GM23248 (cell line): ENCODE measurements around the gene SPPL3. TPM values are rescaled to one million over a fixed set of nuclear protein-coding genes. Genes with fewer than 3 reads are reported as not detected.

ENCODE experiments used
- DNase-seq: peaks from one replicate; pipeline ENCODE4 v3.0.0-alpha.2; 2015
- H2AFZ ChIP-seq: fragments of 200-600 bp; sonication (generic); 2 replicates; pipeline ENCODE4 v1.6.1; 2016; ENCODE audit warnings: antibody characterized with exemption
- H3F3A ChIP-seq: fragments of 200-600 bp; sonication (generic); 2 replicates; pipeline ENCODE4 v1.6.1; 2016; ENCODE audit warnings: mild to moderate bottlenecking, antibody characterized with exemption, mixed run types; ENCODE audit not compliant: insufficient read depth
- H3K27ac ChIP-seq: fragments of 200-600 bp; sonication (generic); 2 replicates; pipeline ENCODE4 v1.5.1; 2016; ENCODE audit warnings: mild to moderate bottlenecking
- H3K27me3 ChIP-seq: fragments of 200-600 bp; sonication (generic); replicated peaks from 2 replicates; pipeline ENCODE4 v1.6.1; 2016; ENCODE audit warnings: mild to moderate bottlenecking; ENCODE audit not compliant: insufficient read depth
- H3K36me3 ChIP-seq: fragments of 200-600 bp; sonication (generic); 2 replicates; pipeline ENCODE4 v1.6.1; 2016; ENCODE audit warnings: low read depth, mild to moderate bottlenecking
- H3K4me1 ChIP-seq: fragments of 200-600 bp; sonication (generic); 2 replicates; pipeline ENCODE4 v1.6.1; 2016; ENCODE audit warnings: mild to moderate bottlenecking; ENCODE audit not compliant: insufficient read depth
- H3K4me2 ChIP-seq: fragments of 200-600 bp; sonication (generic); one replicate; pipeline ENCODE4 v1.6.1; 2016; ENCODE audit warnings: mild to moderate bottlenecking; ENCODE audit not compliant: unreplicated experiment
- H3K4me3 ChIP-seq: fragments of 200-600 bp; sonication (generic); 2 replicates; pipeline ENCODE4 v1.5.1; 2016; ENCODE audit warnings: mild to moderate bottlenecking
- H3K79me2 ChIP-seq: fragments of 200-600 bp; sonication (generic); 2 replicates; pipeline ENCODE4 v1.6.1; 2016; ENCODE audit warnings: mild to moderate bottlenecking; ENCODE audit not compliant: insufficient read depth
- H3K9ac ChIP-seq: fragments of 200-600 bp; sonication (generic); 2 replicates; pipeline ENCODE4 v1.6.1; 2016; ENCODE audit warnings: mild to moderate bottlenecking
- H3K9me2 ChIP-seq: fragments of 200-600 bp; sonication (generic); 2 replicates; pipeline ENCODE4 v1.6.1; 2016; ENCODE audit warnings: mixed run types, mild to moderate bottlenecking, moderate library complexity; ENCODE audit not compliant: insufficient read depth
- H3K9me3 ChIP-seq: fragments of 200-600 bp; sonication (generic); one replicate; pipeline ENCODE4 v1.6.1; 2017; ENCODE audit warnings: low read depth
- H4K20me1 ChIP-seq: fragments of 200-600 bp; sonication (generic); 2 replicates; pipeline ENCODE4 v1.6.0; 2016; ENCODE audit not compliant: insufficient read depth
- EZH2 ChIP-seq: fragments of 200-600 bp; sonication (generic); IDR thresholded peaks from 2 replicates; pipeline ENCODE4 v1.6.1; 2018; ENCODE audit warnings: antibody characterized with exemption, mild to moderate bottlenecking; ENCODE audit not compliant: insufficient read depth, poor library complexity, severe bottlenecking
- EZH2phosphoT487 ChIP-seq: fragments of 200-600 bp; sonication (generic); IDR thresholded peaks from 2 replicates; pipeline ENCODE4 v1.6.1; 2018; ENCODE audit warnings: antibody characterized with exemption, moderate library complexity, mild to moderate bottlenecking, low read depth; ENCODE audit not compliant: insufficient read depth
- WGBS, 2 experiments: methylation state at CpG; one replicate each; pipeline ENCODE4 v1.1.6; 2015 to 2017; ENCODE audit warnings: low lambda C conversion rate in 2 of 2, low coverage in 1 of 2; ENCODE audit errors: missing lambda C conversion rate in 2 of 2; 5-methylcytosine and 5-hydroxymethylcytosine counted together
- in situ Hi-C: fragments of 300-500 bp; cut with MboI; formaldehyde crosslinking; loops from 2 replicates; pipeline ENCODE4 v1.15.0; 2020
- polyA plus RNA-seq: library from polyadenylated mRNA; unstranded; fragments of >200 nt; fragmentation: Nextera tagmentation; extraction: Ambion mirVana; gene quantifications from 2 replicates; pipeline ENCODE4 v1.2.1, GENCODE V29; 2016
- total RNA-seq: library from RNA; depleted of rRNA; stranded (reverse); fragments of >200 nt; shearing (Covaris generic); gene quantifications from 2 replicates; pipeline ENCODE4 v1.2.3, GENCODE V29; 2014

The SPPL3 gene
- total and polyA plus RNA-seq, 2 experiments from 2014 or later = 8.1 to 24.8 TPM

- Histone ChIP-seq H4K20me1 (no peaks in the 10 kb centered on the region), H3K27me3 (no peaks in the 10 kb centered on the region), H3K36me3 (no peaks in the 10 kb centered on the region), H3K9me2 (no peaks in the 10 kb centered on the region), H3K4me3 (no peak overlapping the region), H3F3A (no peaks in the 10 kb centered on the region), H3K79me2 (no peaks in the 10 kb centered on the region), H3K4me1 (no peaks in the 10 kb centered on the region), H3K27ac (no peak overlapping the region), H3K9me3 (no peaks in the 10 kb centered on the region), H3K4me2 (no peak overlapping the region), H2AFZ (no peak overlapping the region), H3K9ac (no peak overlapping the region)
- in situ Hi-C loops = no loop called here
- TF ChIP-seq EZH2 (no peak), EZH2phosphoT487 (no peak)
- DNase-seq = no peak
- 49 to 58% methylated on average over 5 of the region's 5 CpGs for WGBS, 2 experiments
Measured at GRCh38 chr12:120749256-120749655, 154.9 kb downstream of the SPPL3 start.

GRCh38 chr12:120748242-120748641 is 155.9 kb downstream of the SPPL3 start:
- H3K9me3 ChIP-seq = no peaks in the 10 kb centered on the region
- H3K4me2 ChIP-seq = no peak overlapping the region
- no peak overlapping the region for H3K9ac ChIP-seq
- no peaks in the 10 kb centered on the region for H3K9me2 ChIP-seq
- no peaks in the 10 kb centered on the region for H3K36me3 ChIP-seq
- in situ Hi-C loops = no loop called here
- 81 to 89% methylated on average over 7 of the region's 7 CpGs for WGBS, 2 experiments
- no peaks in the 10 kb centered on the region for H3F3A ChIP-seq
- no peaks in the 10 kb centered on the region for H3K79me2 ChIP-seq
- no peaks in the 10 kb centered on the region for H3K27me3 ChIP-seq
- no peak overlapping the region for H3K27ac ChIP-seq
- H3K4me1 ChIP-seq = no peaks in the 10 kb centered on the region
- TF ChIP-seq EZH2 (no peak), EZH2phosphoT487 (no peak)
- no peaks in the 10 kb centered on the region for H4K20me1 ChIP-seq
- H3K4me3 ChIP-seq = no peak overlapping the region
- H2AFZ ChIP-seq = no peak overlapping the region
- no peak for DNase-seq

- Histone ChIP-seq H2AFZ (no peak overlapping the region), H3K36me3 (no peaks in the 10 kb centered on the region), H3K9me2 (no peaks in the 10 kb centered on the region), H3K4me3 (no peak overlapping the region), H3F3A (no peaks in the 10 kb centered on the region), H3K4me1 (no peaks in the 10 kb centered on the region), H3K4me2 (no peak overlapping the region), H3K9me3 (no peaks in the 10 kb centered on the region), H3K79me2 (no peaks in the 10 kb centered on the region), H3K27ac (no peak overlapping the region), H3K9ac (no peak overlapping the region), H3K27me3 (no peaks in the 10 kb centered on the region), H4K20me1 (no peaks in the 10 kb centered on the region)
- in situ Hi-C loops = no loop called here
- DNase-seq = no peak
- TF ChIP-seq EZH2phosphoT487 (no peak), EZH2 (no peak)
- WGBS, 2 experiments = 89 to 91% methylated on average over 15 of the region's 15 CpGs
Measured at GRCh38 chr12:120744922-120745493, 159.2 kb downstream of the SPPL3 start.

GRCh38 chr12:120741476-120742421 is 162.4 kb downstream of the SPPL3 start:
- Histone ChIP-seq H3K79me2 (no peaks in the 10 kb centered on the region), H3K9me3 (no peaks in the 10 kb centered on the region), H3K9ac (no peak overlapping the region), H3K27me3 (no peaks in the 10 kb centered on the region), H3K9me2 (no peaks in the 10 kb centered on the region), H3K27ac (no peak overlapping the region), H3K36me3 (no peaks in the 10 kb centered on the region), H2AFZ (no peak overlapping the region), H3K4me2 (no peak overlapping the region), H3K4me1 (no peaks in the 10 kb centered on the region), H4K20me1 (no peaks in the 10 kb centered on the region), H3K4me3 (no peak overlapping the region), H3F3A (no peaks in the 10 kb centered on the region)
- 81 to 83% methylated on average over 31 to 33 of the region's 33 CpGs for WGBS, 2 experiments
- TF ChIP-seq EZH2 (no peak), EZH2phosphoT487 (no peak)
- in situ Hi-C loops = no loop called here
- no peak for DNase-seq
